Bronchial epithelial cell (primary cell): Measurements from ENCODE around the gene TCF25. TPM values are rescaled to one million over a fixed set of nuclear protein-coding genes. Genes with fewer than 3 reads are reported as not detected.

Experiments
- DNase-seq: peaks from one replicate; pipeline ENCODE4 v3.0.0-alpha.2; 2010; ENCODE audit warnings: low read depth
- FAIRE-seq: peaks from 2 replicates; lab custom pipeline; 2011; peaks lifted over from hg19 to GRCh38; lab: Jason Lieb, UNC
- H3K27me3 ChIP-seq: 2 replicates; pipeline ENCODE4 v1.5.1; 2011; ENCODE audit warnings: low read length; ENCODE audit not compliant: control insufficient read depth, insufficient read depth
- H3K36me3 ChIP-seq: 2 replicates; pipeline ENCODE4 v1.5.1; 2011; ENCODE audit warnings: low read length; ENCODE audit not compliant: control insufficient read depth, insufficient read depth
- H3K4me3 ChIP-seq: 2 replicates; pipeline ENCODE4 v1.5.1; 2011; ENCODE audit warnings: mild to moderate bottlenecking, low read depth, low read length, control low read depth
- CTCF ChIP-seq: IDR thresholded peaks from 2 replicates; pipeline ENCODE4 v1.5.1; 2011; ENCODE audit warnings: mild to moderate bottlenecking, moderate library complexity, low read length, control low read depth, inconsistent platforms; ENCODE audit not compliant: insufficient read depth, severe bottlenecking
- total RNA-seq: library from RNA; depleted of rRNA; stranded (reverse); fragments of >200 nt; gene quantifications from 2 replicates; pipeline ENCODE4 v1.2.1, GENCODE V29; 2014

The TCF25 gene
- total RNA-seq, 1 donor from 2014 or later = 69.5 TPM

DNA sequence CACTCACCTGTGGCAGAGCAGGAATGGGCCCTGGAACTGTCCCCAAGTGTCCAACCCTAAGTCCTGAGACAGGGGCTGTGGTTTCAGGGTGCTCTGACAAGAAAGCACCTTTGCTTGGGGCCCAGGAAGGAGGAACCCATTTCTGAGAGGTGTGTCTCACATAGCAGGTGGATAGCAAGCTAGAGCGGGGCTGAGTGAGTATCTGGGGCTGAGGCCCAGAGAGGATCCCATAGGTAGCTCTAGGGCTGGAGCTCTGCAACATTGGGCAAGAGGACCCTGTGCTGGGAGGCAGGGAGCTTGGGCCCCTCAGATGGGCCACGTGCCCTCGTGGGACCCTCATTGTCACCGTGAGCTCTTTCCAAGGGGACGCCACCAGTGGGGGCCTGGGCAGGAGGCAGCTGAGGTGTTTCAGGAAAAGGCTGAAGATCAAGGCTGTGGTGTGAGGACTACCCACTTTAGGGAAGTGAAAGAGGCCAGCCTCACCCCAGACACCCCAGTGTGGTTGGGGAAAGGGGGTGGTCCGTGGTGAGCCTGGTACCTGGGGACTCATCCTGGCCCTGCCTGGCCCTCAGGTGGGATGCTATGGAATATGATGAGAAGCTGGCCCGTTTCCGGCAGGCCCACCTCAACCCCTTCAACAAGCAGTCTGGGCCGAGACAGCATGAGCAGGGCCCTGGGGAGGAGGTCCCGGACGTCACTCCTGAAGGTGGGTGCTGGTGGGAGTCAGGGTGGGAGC is 80.4 kb downstream of the TCF25 start:
- DNase-seq (no peak), FAIRE-seq (no peak)
- peaks cover 26% of the 10 kb centered on the region for H3K36me3 ChIP-seq
- no peak for TF ChIP-seq CTCF
- H3K27me3 ChIP-seq = no peaks in the 10 kb centered on the region
- H3K4me3 ChIP-seq = no peak overlapping the region

GRCh38 chr16:89954462-89954861 is 81.1 kb downstream of the TCF25 start:
- TF ChIP-seq CTCF = no peak
- DNase-seq (no peak), FAIRE-seq (no peak)
- Histone ChIP-seq H3K36me3 (peaks cover 28% of the 10 kb centered on the region), H3K4me3 (no peak overlapping the region), H3K27me3 (no peaks in the 10 kb centered on the region)

- Histone ChIP-seq H3K36me3 (peaks cover 28% of the 10 kb centered on the region), H3K27me3 (no peaks in the 10 kb centered on the region), H3K4me3 (no peak overlapping the region)
- TF ChIP-seq CTCF = no peak
- no peak for DNase-seq
- FAIRE-seq = no peak
These were observed 81.8 kb downstream of the TCF25 start for GRCh38 chr16:89955001-89955685.

GRCh38 chr16:89956505-89957215 is 83.3 kb downstream of the TCF25 start:
- no peak for TF ChIP-seq CTCF
- Histone ChIP-seq H3K4me3 (no peak overlapping the region), H3K36me3 (peaks cover 30% of the 10 kb centered on the region), H3K27me3 (no peaks in the 10 kb centered on the region)
- DNase-seq (no peak), FAIRE-seq (no peak)

GRCh38 chr16:89957216-89957785 is 83.9 kb downstream of the TCF25 start:
- no peak for TF ChIP-seq CTCF
- FAIRE-seq (peak; percentile 32), DNase-seq (no peak)
- H3K36me3 ChIP-seq = peaks cover 29% of the 10 kb centered on the region
- H3K27me3 ChIP-seq = no peaks in the 10 kb centered on the region
- no peak overlapping the region for H3K4me3 ChIP-seq
